Fibroblast of the aortic adventitia (primary cell): ENCODE results near the gene THY1. TPM values are rescaled to one million over a fixed set of nuclear protein-coding genes. Genes with fewer than 3 reads are reported as not detected.

Experiments used
- DNase-seq: peaks from one replicate; pipeline ENCODE4 v3.0.0-alpha.2; 2010; ENCODE audit warnings: low read depth
- H3K4me3 ChIP-seq: 2 replicates; pipeline ENCODE4 v1.5.1; 2011; ENCODE audit warnings: low read depth, mild to moderate bottlenecking, control low read depth, low read length, moderate library complexity
- total RNA-seq: library from RNA; depleted of rRNA; stranded (reverse); fragments of >200 nt; gene quantifications from 2 replicates; pipeline ENCODE4 v1.2.3, GENCODE V29; 2012; ENCODE audit warnings: low replicate concordance
- TF ChIP-seq, protein P1 (sequence below): IDR thresholded peaks from 2 replicates; pipeline ENCODE4 v1.5.1; 2011; ENCODE audit warnings: mild to moderate bottlenecking, low read length, control low read depth, inconsistent platforms; ENCODE audit not compliant: insufficient read depth

Gene THY1
- total RNA-seq: 96.6 and 164 TPM in 2 replicates

GRCh38 chr11:119422809-119423508 is at the start of gene THY1:
Gene THY1 (minus strand): TSS chr11:119423172. CDS start chr11:119420905, 2,267 bp downstream.
- H3K4me3 ChIP-seq: peak within 1 kb of the TSS; percentile 82
- TF ChIP-seq, protein P1, sequence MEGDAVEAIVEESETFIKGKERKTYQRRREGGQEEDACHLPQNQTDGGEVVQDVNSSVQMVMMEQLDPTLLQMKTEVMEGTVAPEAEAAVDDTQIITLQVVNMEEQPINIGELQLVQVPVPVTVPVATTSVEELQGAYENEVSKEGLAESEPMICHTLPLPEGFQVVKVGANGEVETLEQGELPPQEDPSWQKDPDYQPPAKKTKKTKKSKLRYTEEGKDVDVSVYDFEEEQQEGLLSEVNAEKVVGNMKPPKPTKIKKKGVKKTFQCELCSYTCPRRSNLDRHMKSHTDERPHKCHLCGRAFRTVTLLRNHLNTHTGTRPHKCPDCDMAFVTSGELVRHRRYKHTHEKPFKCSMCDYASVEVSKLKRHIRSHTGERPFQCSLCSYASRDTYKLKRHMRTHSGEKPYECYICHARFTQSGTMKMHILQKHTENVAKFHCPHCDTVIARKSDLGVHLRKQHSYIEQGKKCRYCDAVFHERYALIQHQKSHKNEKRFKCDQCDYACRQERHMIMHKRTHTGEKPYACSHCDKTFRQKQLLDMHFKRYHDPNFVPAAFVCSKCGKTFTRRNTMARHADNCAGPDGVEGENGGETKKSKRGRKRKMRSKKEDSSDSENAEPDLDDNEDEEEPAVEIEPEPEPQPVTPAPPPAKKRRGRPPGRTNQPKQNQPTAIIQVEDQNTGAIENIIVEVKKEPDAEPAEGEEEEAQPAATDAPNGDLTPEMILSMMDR: no peak
- DNase-seq: peak; percentile 61

- DNase-seq: peak; percentile 54
- no peak overlapping the region for H3K4me3 ChIP-seq
- TF ChIP-seq, protein P1: no peak
Observed at GRCh38 chr11:119472186-119472855, 49.3 kb upstream of the THY1 start.

- TF ChIP-seq, protein P1: peak; percentile 41
- no peak overlapping the region for H3K4me3 ChIP-seq
- DNase-seq: peak; percentile 18
Observed at GRCh38 chr11:119471329-119471728, 48.4 kb upstream of the THY1 start.

DNA sequence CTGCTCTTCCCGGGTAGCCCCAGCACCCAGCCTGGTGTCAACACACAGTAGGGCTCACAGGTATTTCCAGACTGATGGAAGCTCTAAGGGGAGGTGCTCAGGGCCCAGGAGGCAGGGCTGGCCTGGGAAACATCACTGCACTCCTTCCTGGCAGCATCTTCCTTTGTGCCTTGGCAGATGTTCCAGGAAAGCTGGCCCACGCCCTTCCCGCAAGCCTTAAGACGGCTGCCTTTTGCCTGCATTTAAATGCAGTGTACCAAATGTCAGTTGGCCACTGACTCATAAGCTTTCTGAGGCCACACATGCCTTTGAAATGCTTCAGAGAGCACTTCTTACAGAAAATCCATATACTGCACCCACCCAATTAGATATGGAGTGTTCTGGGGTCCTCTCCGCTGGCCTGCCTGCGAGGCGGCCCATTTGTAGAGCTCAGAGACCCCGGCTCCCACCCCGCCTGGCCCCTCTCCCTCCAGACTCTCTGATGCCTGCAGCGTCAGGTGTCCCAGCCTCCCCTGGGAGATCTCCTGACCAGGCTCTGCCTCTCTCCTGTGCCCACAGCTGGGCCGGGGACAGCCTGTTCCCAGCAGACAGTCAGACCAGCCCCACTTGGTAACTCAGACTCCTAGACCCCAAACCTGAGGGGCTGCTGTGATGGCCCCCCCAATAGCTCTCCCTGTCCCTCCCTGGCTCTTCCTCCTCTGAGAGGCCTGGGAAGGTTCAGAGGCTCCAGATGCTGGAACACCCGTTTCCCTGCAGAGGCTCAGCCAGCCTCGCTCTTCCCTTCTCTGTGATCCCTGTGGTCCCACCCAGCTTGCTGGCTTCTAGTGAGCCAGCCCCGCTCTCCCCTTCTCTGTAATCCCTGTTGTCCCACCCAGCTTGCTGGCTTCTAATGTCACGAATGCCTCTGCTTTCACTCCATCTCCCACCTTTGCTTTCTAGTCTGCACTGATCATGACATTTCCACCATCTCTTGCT is 47.6 kb upstream of the THY1 start:
- peak; percentile 98 for DNase-seq
- TF ChIP-seq, protein P1: no peak
- no peak overlapping the region for H3K4me3 ChIP-seq

DNA sequence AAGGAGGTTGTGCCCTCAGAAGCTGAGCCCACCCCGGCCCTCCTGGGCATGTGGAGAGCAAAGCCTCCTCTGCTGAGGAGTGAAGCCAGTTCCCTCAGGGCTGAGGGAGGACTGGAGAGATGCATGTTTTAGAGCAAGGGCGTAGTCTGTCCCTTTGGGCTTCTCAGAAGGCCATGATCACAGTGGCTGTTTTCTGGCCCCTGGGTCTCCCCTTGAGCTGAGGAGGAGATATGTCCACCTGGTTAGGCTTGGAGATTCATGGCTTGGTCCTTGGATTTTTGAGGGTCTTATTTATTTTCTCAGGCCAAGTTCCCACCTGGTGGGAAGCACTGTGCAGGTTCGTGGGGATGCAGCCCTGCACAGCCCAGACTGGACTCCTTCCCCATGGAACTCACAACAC is 46.5 kb upstream of the THY1 start:
- TF ChIP-seq, protein P1: no peak
- no peak for DNase-seq
- no peak overlapping the region for H3K4me3 ChIP-seq

GRCh38 chr11:119468511-119468910 is 45.5 kb upstream of the THY1 start:
- DNase-seq: no peak
- H3K4me3 ChIP-seq: no peak overlapping the region
- TF ChIP-seq, protein P1: no peak
